ENCODE results near the gene RBKS.
"Not testable (repeated sequence)": the region's sequence is repeated elsewhere in the genome, so short reads cannot be mapped to it uniquely, and the experiment has no call there.

The RBKS gene

DNA sequence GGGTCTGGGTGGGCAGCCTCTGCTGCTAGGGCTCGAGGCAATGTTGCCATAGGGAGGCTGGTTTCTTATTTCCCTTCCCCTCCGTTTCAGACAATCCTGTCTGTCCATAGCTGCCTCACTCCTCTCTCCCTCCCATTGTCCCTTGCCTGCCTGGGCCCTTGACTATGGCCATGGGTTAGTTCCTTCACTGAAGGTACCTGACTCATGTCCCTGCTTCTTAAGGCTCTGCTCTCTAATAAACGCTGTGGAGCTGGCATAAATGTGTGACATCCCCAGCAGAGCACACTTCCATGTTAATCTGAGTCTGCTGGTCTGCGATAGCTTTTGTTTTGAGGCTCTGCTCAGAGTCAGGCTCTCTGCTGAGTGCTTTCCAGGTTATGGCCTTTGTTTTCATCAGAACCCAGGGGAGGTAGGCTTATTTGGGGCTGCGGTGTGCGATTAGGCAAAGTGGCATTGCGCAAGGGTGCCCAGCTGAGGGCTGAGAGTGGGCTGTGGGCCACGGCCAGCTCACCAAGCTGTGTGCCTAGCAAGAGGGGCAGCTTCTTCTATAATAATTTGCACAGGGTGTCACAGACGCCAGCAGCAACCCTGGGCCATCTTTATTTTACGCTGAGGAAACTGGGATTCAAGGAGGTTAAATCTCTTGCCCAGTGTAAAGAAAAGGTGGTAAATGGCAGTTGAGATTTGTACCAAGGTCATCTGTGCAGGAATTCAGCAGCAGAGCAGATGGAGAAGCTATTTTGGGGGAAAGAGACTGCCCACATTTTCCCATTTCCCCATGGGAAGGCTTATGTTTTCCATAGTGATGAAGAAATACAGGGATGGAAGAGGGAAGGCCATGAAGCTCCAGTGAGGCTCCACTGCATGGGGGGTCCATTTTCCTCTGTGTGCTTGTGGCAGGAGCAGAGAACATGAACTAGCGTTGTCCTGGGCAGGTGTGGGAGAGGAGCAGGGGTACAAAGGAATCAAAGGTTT is 93.1 kb downstream of the RBKS start:
- no peak for DNase-seq

DNA sequence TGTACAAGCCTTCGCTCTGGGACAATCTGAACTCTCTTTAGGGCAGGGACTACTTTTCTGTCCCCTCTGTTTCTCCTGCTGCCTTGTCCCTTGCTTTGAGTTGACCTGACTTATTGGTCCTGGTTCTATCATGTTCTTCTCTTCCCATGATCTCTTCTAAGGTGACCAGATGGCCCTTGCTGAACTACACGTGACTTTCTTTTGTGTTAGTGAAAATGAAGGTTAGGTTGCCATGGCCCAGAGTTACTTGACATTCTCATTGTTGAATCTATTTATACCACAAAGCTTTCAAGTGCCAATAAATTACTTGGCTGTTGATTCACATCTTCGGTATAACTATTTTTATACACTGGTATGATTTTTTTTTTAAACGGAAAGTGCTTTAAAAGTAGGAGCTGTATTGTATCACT is 94.3 kb downstream of the RBKS start:
- no peak for DNase-seq

GRCh38 chr2:27795093-27795834 is 94.9 kb downstream of the RBKS start:
- no peak for DNase-seq

GRCh38 chr2:27792759-27793158 is 97.4 kb downstream of the RBKS start:
- DNase-seq: no peak

DNA sequence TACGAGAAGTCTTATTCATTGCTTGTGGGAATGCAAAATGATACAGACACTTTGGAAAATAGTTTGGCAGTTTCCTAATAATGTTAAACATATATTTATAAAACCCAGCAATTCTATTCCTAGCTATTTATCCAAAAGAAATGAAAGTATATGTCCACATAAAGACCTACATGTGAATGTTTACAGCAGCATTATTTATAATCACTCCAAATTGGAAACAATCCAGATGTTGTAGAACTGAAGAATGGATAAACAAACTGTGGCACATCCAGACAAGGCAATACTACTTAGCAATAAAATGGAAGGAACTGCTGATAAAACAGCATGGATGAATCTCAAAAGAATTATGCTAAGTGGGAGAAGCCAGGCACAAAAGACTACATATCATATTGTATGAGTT is 99.4 kb downstream of the RBKS start:
- no peak for DNase-seq

DNA sequence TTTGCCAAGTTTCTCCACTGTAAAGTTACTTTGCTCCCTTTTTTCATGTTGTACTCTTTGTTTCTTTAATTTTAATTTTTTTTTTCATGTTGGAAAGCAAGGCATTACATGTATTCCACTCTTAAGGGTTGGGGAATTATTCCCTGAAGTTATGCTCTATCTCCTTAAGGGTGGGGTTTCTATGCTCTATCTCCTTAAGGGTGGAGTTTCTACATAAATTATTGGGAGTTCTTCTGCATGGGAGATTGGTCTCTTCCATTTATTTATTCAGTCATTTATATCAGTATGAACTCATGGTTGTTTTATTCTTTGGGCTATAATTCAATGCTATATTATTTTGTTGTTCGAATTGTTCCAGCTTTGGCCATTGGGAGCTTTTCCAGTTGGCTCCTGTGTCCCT is 107.5 kb downstream of the RBKS start:
- no peak for DNase-seq

- DNase-seq: no peak
Measured at GRCh38 chr2:27781496-27781895, 108.7 kb downstream of the RBKS start.

- DNase-seq: no peak
Measured at GRCh38 chr2:27779417-27780055, 110.7 kb downstream of the RBKS start.

DNA sequence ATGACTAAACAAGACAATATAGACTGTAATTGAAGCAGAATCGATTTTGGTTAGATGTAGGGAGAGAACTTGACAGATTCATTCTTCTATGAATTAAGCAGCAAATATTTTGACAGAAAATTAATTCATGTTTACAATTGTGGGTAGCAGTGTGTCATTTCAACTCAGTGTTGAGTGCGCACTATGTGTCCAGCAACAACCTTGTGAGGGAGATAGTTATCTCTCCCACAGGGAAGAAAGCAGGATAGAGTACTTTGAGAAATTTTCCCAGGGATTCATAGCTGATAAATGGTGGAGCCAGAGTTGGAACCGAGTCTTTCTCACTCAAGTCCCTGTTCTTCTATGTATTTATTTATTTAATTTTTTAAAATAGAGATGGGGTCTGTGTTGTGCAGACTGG is 113.5 kb downstream of the RBKS start:
- DNase-seq: no peak

- no peak for DNase-seq
Measured at GRCh38 chr2:27776097-27776496, 114.1 kb downstream of the RBKS start.

DNA sequence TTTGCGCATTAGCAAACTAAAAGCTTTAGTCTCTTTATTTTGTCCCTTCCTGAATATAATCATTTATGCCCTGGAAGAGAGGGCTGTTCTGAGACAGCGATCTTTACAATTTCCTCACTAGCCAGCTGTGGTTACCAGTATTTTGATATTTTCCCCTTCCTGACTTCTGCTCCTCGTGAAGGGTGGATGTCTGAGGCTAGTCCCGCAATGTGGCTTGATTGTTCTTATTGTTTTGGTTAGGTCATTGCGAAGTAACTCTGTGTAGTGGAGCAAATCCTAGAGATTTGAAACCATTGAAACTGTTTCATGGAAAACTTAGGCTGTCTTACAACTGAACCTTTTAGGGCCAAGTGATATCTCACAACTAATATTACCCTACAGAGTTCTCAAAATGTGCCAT is 116.2 kb downstream of the RBKS start:
- no peak for DNase-seq

GRCh38 chr2:27772804-27773203 is 117.4 kb downstream of the RBKS start:
- DNase-seq: no peak

- DNase-seq: peak; percentile 81
Measured at GRCh38 chr2:27771548-27772335, 118.4 kb downstream of the RBKS start, which contains the start of gene MRPL33. TSS of gene MRPL33 (plus strand) at chr2:27771719. CDS start at chr2:27771778, 59 bp downstream.

- DNase-seq: no peak
Measured at GRCh38 chr2:27771202-27771547, 119.0 kb downstream of the RBKS start.

- DNase-seq: no peak
Measured at GRCh38 chr2:27766287-27766661, 123.9 kb downstream of the RBKS start.

GRCh38 chr2:27765621-27766286 is 124.4 kb downstream of the RBKS start:
- DNase-seq: no peak

DNA sequence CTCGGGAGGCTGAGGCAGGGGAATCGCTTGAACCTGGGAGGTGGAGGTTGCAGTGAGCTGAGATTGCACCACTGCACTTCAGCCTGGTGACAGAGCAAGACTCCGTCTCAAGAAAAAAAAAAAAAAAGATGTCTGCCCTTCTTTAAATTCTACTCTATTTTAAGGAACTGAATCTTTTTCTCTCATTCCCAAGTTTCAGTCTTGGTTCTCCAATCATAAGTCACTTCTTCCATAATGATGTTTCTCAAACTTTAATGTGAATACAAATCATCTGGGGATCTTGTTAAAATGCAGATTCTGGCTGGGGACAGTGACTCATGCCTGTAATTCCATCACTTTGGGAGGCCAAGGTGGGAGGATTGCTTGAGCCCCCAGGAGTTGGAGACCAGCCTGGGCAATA is 125.7 kb downstream of the RBKS start:
- DNase-seq: not testable (repeated sequence)

GRCh38 chr2:27763907-27764267 is 126.3 kb downstream of the RBKS start:
- DNase-seq: no peak

DNA sequence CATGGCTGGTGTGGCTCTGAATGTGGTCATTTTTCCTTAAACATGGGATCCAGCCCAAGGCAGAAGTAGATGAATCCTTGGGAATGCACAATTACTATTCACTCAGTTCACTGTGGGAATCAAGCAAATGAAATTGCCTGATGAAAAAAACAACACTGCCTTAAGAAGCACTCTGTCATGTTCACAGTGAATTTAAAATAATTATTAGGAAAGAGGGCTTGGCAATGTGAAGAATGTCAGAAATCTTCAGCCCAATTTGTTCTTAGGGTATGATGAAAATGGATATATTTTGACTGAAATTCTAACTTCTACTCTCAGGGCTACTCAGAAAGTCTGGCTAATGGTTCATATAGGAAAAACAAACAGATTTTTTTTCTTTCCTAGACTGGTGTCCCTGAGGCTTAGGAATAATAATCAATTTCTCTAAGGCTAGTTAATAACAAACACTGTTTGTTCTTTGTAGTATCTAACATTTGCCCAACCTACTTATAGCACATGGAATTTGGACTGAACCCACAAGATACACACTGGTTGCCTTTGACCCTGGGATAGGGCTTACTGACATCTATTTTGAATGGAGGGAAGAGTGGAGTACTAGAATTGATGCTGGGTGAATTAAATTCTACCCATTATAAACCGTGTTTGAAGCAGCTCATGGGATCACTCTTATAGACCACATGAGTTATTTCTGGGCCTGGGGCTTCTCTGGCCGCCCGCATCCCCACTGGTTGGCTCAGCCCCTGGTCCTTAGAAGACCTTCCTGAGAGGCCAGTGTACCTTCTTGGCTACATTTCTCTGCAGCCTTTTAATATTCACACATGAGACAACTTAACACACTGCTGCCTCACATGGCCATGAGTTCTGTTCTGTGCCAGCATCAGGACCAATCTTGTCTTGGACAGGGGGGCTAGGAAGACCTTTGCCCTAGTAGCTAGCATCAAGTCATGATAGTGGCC is 127.0 kb downstream of the RBKS start:
- DNase-seq: no peak

DNA sequence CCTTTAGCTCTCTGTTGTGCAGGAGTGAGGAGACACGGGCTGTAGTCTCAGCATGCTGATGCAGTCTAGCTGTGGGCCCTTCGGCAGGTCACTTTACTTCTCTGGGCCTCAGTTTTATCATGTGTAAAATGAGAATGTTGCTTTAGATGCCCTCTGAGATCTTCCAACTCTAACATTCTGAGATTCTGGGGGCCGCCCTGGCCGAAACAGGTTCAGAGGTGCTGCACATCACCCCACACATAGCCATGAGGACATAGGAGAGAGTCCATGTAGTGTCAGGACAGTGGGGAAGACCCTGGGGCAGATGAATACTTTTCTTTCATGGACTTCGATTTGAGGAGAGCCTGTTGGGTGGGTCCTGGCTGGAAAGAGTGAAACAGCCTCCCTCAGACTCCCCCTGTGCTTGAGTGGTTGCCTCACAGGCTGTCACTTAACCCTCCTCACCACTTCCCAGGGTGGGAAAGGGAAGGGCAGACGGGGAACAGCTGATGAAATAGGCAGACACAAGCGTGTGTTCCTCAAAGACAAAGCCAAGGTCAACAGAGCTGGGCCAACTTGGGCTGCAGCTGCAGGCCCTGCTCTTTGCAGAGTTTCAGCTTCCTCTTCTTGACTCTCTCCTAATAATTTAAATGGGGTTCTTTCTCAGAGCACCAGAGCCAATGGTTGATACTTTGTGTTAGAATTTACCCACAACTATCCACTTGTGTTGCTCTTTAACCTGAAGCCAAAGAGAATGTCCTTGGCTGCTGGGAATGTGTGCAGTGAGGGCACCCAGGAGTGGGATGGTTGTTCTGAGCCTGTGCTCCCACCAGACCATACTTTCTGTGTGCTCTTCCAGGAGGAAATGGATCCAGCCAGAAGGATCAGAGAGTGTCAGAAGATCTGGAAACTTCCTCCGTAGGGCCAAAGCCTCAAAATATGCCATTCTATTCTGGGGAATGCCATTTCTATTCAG is 133.4 kb downstream of the RBKS start:
- DNase-seq: no peak
